SK-N-SH treated with all-trans-retinoic acid at 6 μM for 48 hours (cell line): ENCODE measurements around the gene YPEL2.

Experiments used
- ATAC-seq: fragments of 200-7000 bp; cut with Tn5 transposase; 3 replicates; pipeline ENCODE4 v1.9.1; 2020; ENCODE audit warnings: mild to moderate bottlenecking, moderate library complexity
- ARNTL ChIP-seq: fragments of 450-650 bp; formaldehyde crosslinking; IDR thresholded peaks from 2 replicates; pipeline ENCODE4 v1.5.0; 2020; ENCODE audit warnings: low read depth, mild to moderate bottlenecking, moderate library complexity, borderline replicate concordance
- BACH2 ChIP-seq: fragments of 250-450 bp; sonication (Bioruptor Pico); IDR thresholded peaks from 2 replicates; pipeline ENCODE4 v1.9.0; 2021; ENCODE audit warnings: mild to moderate bottlenecking, borderline replicate concordance
- CSDC2 ChIP-seq: fragments of 250-450 bp; sonication (Bioruptor Pico); IDR thresholded peaks from 2 replicates; pipeline ENCODE4 v1.5.0; 2020; ENCODE audit warnings: mild to moderate bottlenecking, moderate library complexity
- CSRNP3 ChIP-seq: fragments of 250-450 bp; sonication (Bioruptor Pico); IDR thresholded peaks from 2 replicates; pipeline ENCODE4 v1.5.1; 2021; ENCODE audit warnings: mild to moderate bottlenecking, moderate library complexity
- ESRRG ChIP-seq: fragments of 250-450 bp; sonication (Bioruptor Pico); IDR thresholded peaks from 2 replicates; pipeline ENCODE4 v1.6.1; 2021; ENCODE audit warnings: mild to moderate bottlenecking
- GLIS3 ChIP-seq: fragments of 250-450 bp; sonication (Bioruptor Pico); IDR thresholded peaks from 2 replicates; pipeline ENCODE4 v1.5.0; 2020; ENCODE audit warnings: mild to moderate bottlenecking, moderate library complexity
- ISL1 ChIP-seq: fragments of 250-450 bp; sonication (Bioruptor Pico); IDR thresholded peaks from 2 replicates; pipeline ENCODE4 v2.1.2; 2022; ENCODE audit warnings: mild to moderate bottlenecking, moderate library complexity
- PATZ1 ChIP-seq: fragments of 250-450 bp; sonication (Bioruptor Pico); IDR thresholded peaks from 2 replicates; pipeline ENCODE4 v1.8.0; 2020; ENCODE audit warnings: mild to moderate bottlenecking, moderate library complexity, borderline replicate concordance
- POU6F1 ChIP-seq: fragments of 250-450 bp; sonication (Bioruptor Pico); IDR thresholded peaks from 2 replicates; pipeline ENCODE4 v1.8.0; 2021; ENCODE audit warnings: low read depth, mild to moderate bottlenecking, moderate library complexity, borderline replicate concordance
- PPARA ChIP-seq: fragments of 250-450 bp; sonication (Bioruptor Pico); IDR thresholded peaks from 2 replicates; pipeline ENCODE4 v1.5.0; 2020; ENCODE audit warnings: mild to moderate bottlenecking, borderline replicate concordance
- RARB ChIP-seq: fragments of 250-450 bp; sonication (Bioruptor Pico); IDR thresholded peaks from 2 replicates; pipeline ENCODE4 v1.8.0; 2021; ENCODE audit warnings: mild to moderate bottlenecking, moderate library complexity
- SNAI2 ChIP-seq: fragments of 250-450 bp; sonication (Bioruptor Pico); IDR thresholded peaks from 2 replicates; pipeline ENCODE4 v1.5.0; 2020; ENCODE audit warnings: mild to moderate bottlenecking, moderate library complexity
- TCF4 ChIP-seq: fragments of 250-450 bp; sonication (Bioruptor Pico); IDR thresholded peaks from 2 replicates; pipeline ENCODE4 v1.8.0; 2021; ENCODE audit warnings: mild to moderate bottlenecking, moderate library complexity, borderline replicate concordance
- TOX ChIP-seq: fragments of 250-450 bp; sonication (Bioruptor Pico); IDR thresholded peaks from 2 replicates; pipeline ENCODE4 v1.8.0; 2021; ENCODE audit warnings: mild to moderate bottlenecking, moderate library complexity, borderline replicate concordance
- ZC3H10 ChIP-seq: fragments of 250-450 bp; sonication (Bioruptor Pico); IDR thresholded peaks from 2 replicates; pipeline ENCODE4 v1.5.1; 2021; ENCODE audit warnings: mild to moderate bottlenecking, moderate library complexity
- ZNF565 ChIP-seq: fragments of 450-650 bp; formaldehyde crosslinking; conservative IDR thresholded peaks from 2 replicates; pipeline ENCODE4 v1.5.0; 2020; ENCODE audit warnings: low read depth, mild to moderate bottlenecking, moderate library complexity
- ZNF70 ChIP-seq: fragments of 450-650 bp; formaldehyde crosslinking; IDR thresholded peaks from 2 replicates; pipeline ENCODE4 v1.5.0; 2020; ENCODE audit warnings: mild to moderate bottlenecking, moderate library complexity
- ZNF8 ChIP-seq: fragments of 450-650 bp; formaldehyde crosslinking; IDR thresholded peaks from 2 replicates; pipeline ENCODE4 v1.5.0; 2020; ENCODE audit warnings: mild to moderate bottlenecking, moderate library complexity

YPEL2 gene

GRCh38 chr17:59361916-59362810, 30.7 kb downstream of the YPEL2 start:
- TF ChIP-seq ISL1 (CRISPR knock-in tag), result 0 out of 2 replicates have a peak, but pooled peaks have one; percentile 21
- no peak for TF ChIP-seq ZNF8 (CRISPR knock-in tag)
- TF ChIP-seq SNAI2, result 0 out of 2 replicates have a peak, but pooled peaks have one; percentile 40
- TF ChIP-seq TOX (CRISPR knock-in tag), result no peak
- TF ChIP-seq, all 23 proteins: peak for 2
- ATAC-seq, result peak; percentile 69

GRCh38 chr17:59362811-59363205, 31.4 kb downstream of the YPEL2 start:
- TF ChIP-seq CSRNP3 (CRISPR knock-in tag) (no peak), PPARA (CRISPR knock-in tag) (no peak), ZC3H10 (no peak), ARNTL (CRISPR knock-in tag) (no peak), SNAI2 (no peak), ZNF8 (CRISPR knock-in tag) (no peak), ZNF70 (CRISPR knock-in tag) (no peak), ISL1 (CRISPR knock-in tag) (no peak), ESRRG (CRISPR knock-in tag) (no peak), GLIS3 (CRISPR knock-in tag) (no peak)
- no peak for ATAC-seq

- TF ChIP-seq SNAI2, result no peak
- no peak for ATAC-seq
Measured at GRCh38 chr17:59365383-59365981, 34.0 kb downstream of the YPEL2 start.

GRCh38 chr17:59366040-59366757, 34.7 kb downstream of the YPEL2 start:
- TF ChIP-seq PATZ1 (CRISPR knock-in tag), result 0 out of 2 replicates have a peak, but pooled peaks have one; percentile 18
- no peak for TF ChIP-seq ZNF565
- TF ChIP-seq POU6F1 (CRISPR knock-in tag), result no peak
- TF ChIP-seq TOX (CRISPR knock-in tag), result no peak
- TF ChIP-seq CSDC2 (CRISPR knock-in tag), result no peak
- TF ChIP-seq ZNF8 (CRISPR knock-in tag), result no peak
- TF ChIP-seq, all 23 proteins: peak for 1

GRCh38 chr17:59366773-59367656, 35.6 kb downstream of the YPEL2 start:
- ATAC-seq, result peak; percentile 63
- TF ChIP-seq PPARA (CRISPR knock-in tag), result no peak
- no peak for TF ChIP-seq TOX (CRISPR knock-in tag)
- no peak for TF ChIP-seq ZNF565
- no peak for TF ChIP-seq PATZ1 (CRISPR knock-in tag)
- no peak for TF ChIP-seq ZNF70 (CRISPR knock-in tag)
- TF ChIP-seq ESRRG (CRISPR knock-in tag), result no peak
- TF ChIP-seq BACH2 (CRISPR knock-in tag), result no peak
- TF ChIP-seq SNAI2, result peak; percentile 11; the same call in 1 of the 2 replicates
- TF ChIP-seq RARB (CRISPR knock-in tag), result no peak
- no peak for TF ChIP-seq CSDC2 (CRISPR knock-in tag)
- TF ChIP-seq TCF4, result no peak
- no peak for TF ChIP-seq POU6F1 (CRISPR knock-in tag)
- TF ChIP-seq ISL1 (CRISPR knock-in tag), result no peak
- no peak for TF ChIP-seq ZNF8 (CRISPR knock-in tag)

More at GRCh38 chr17:59366040-59366757, 34.7 kb downstream of the YPEL2 start:
- ATAC-seq, result no peak
